ENCODE data around the gene DCUN1D5.
A peak's percentile ranks its signal among the peaks of the same experiment; 100 is the strongest.
"Not testable (repeated sequence)": the region's sequence is repeated elsewhere in the genome, so short reads cannot be mapped to it uniquely, and the experiment has no call there.

DCUN1D5 gene

DNA sequence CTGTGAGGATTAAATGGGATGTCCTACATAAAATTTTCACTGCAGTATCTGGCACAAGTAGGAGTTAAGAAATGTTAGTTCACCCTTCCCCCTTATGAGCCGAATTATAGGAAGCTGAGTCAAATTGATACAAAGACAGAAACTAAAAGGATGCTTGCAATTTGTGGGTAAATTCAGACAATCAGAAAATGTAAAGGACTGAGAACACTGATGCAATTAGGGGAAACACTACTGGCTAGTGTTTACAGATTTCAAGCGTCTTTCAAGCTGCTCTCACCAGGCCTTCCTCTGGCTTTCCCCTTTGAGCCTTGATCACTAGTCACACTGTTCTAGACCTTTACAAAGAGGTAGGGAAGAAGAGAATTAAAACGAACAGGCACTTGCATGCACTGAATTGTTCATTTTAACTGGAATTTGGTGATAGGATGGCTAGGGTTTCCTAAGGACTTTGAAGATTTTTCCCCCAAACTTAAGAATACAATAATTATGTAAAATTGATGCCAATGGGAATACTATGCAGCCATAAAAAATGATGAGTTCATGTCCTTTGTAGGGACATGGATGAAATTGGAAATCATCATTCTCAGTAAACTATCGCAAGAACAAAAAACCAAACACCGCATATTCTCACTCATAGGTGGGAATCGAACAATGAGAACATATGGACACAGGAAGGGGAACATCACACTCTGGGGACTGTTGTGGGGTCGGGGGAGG is 63.5 kb downstream of the DCUN1D5 start:
- not testable (repeated sequence) for H3K36me3 ChIP-seq (ENCODE audit: control insufficient read depth, insufficient read depth, low read length, severe bottlenecking); DNase-seq (ENCODE audit: low read depth); H3K9ac ChIP-seq (ENCODE audit: low read length); H3K4me3 ChIP-seq (ENCODE audit: low read length); H3K9me3 ChIP-seq (ENCODE audit: control insufficient read depth, low read length); H3K27me3 ChIP-seq (replicated peaks; ENCODE audit: control insufficient read depth, insufficient read depth, low read length)
- peaks cover 12% of the 10 kb centered on the region for H3K4me1 ChIP-seq (ENCODE audit: control insufficient read depth, insufficient read depth, low read length)

DNA sequence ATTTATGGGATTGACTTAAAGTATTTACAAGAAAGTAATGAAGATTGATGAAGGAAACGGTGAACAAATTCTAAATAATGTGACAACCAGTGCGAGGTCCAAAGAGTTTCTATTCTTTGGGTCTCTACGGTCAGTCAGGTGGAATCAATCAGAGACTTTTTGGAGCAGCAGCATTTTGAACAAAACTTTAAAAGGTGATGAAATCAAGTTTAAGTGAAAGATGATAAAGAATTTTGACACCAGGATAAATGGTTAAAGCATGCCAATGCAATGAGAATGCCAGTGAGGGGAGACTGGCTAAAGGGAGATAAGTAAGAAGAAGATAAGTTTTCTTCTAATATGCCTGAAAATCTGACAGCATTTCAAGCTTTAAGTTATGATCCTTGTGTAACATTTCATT is 67.9 kb downstream of the DCUN1D5 start:
- H3K4me1 ChIP-seq (ENCODE audit: control insufficient read depth, insufficient read depth, low read length), result peaks cover 12% of the 10 kb centered on the region

DNA sequence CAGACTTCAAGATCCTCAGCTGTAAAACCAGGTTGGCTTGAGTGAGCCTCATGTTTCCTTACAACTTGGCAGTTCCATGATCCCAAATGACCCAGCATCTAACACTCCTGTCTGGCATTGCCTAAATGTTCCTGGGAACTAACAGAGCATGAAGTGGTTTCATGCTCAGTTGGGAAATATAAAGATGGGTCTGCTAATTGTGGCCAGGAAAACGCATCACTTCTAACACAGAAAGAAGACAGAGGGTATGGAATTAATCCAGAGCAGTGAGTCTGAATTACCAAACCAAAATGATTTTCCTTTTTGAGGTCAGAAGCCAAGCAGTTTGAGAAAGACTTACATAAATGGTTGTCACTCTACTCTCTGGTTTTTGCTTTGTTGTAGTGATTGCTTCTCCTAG is 75.9 kb downstream of the DCUN1D5 start:
- Histone ChIP-seq H3K9me3 (ENCODE audit: control insufficient read depth, low read length) (no peaks in the 10 kb centered on the region), H3K9ac (ENCODE audit: low read length) (peak overlapping the region; percentile 14), H3K4me1 (ENCODE audit: control insufficient read depth, insufficient read depth, low read length) (peaks cover 44% of the 10 kb centered on the region), H3K4me3 (ENCODE audit: low read length) (no peak overlapping the region), H3K36me3 (ENCODE audit: control insufficient read depth, insufficient read depth, low read length, severe bottlenecking) (no peaks in the 10 kb centered on the region), H3K27me3 (replicated peaks; ENCODE audit: control insufficient read depth, insufficient read depth, low read length) (no peaks in the 10 kb centered on the region)
- DNase-seq (ENCODE audit: low read depth), result peak; percentile 20

More for the DNA sequence above, 67.9 kb downstream of the DCUN1D5 start:
- no peaks in the 10 kb centered on the region for H3K27me3 ChIP-seq (replicated peaks; ENCODE audit: control insufficient read depth, insufficient read depth, low read length)
- H3K9ac ChIP-seq (ENCODE audit: low read length), result no peak overlapping the region
- no peaks in the 10 kb centered on the region for H3K36me3 ChIP-seq (ENCODE audit: control insufficient read depth, insufficient read depth, low read length, severe bottlenecking)
- H3K9me3 ChIP-seq (ENCODE audit: control insufficient read depth, low read length), result peaks cover 7% of the 10 kb centered on the region
- peak; percentile 31 for DNase-seq (ENCODE audit: low read depth)
- H3K4me3 ChIP-seq (ENCODE audit: low read length), result no peak overlapping the region

DNA sequence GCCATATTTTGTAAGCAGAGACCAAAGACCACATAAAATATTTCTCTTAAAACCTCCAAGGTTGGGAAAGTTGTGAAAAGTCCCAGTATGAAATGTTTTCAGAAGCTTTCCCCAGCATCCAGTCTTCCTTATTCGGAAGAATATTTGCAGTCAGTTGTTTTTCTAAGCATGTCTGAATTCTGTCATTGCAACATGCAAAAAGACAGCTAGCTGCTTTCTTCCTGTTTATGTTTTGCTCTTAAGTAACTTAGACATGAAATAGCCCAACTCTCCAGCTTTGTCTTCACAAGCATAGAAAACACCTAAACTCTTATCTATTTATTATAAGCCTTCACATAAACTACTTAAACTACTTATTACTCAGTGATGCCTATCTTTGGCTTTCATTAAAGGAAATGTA is 78.5 kb downstream of the DCUN1D5 start:
- peak; percentile 68 for DNase-seq (ENCODE audit: low read depth)
- H3K36me3 ChIP-seq (ENCODE audit: control insufficient read depth, insufficient read depth, low read length, severe bottlenecking), result no peaks in the 10 kb centered on the region
- H3K27me3 ChIP-seq (replicated peaks; ENCODE audit: control insufficient read depth, insufficient read depth, low read length), result no peaks in the 10 kb centered on the region

More for the DNA sequence above, 78.5 kb downstream of the DCUN1D5 start:
- Histone ChIP-seq H3K4me3 (ENCODE audit: low read length) (no peak overlapping the region), H3K9me3 (ENCODE audit: control insufficient read depth, low read length) (peaks cover 11% of the 10 kb centered on the region), H3K4me1 (ENCODE audit: control insufficient read depth, insufficient read depth, low read length) (peaks cover 44% of the 10 kb centered on the region), H3K9ac (ENCODE audit: low read length) (peak overlapping the region; percentile 31)

Measured in adipocyte (in vitro differentiated cells).